ENCODE data around the gene CLSTN1. TPM values are rescaled to one million over a fixed set of nuclear protein-coding genes. Genes with fewer than 3 reads are reported as not detected.
"Not testable (repeated sequence)": the region's sequence is repeated elsewhere in the genome, so short reads cannot be mapped to it uniquely, and the experiment has no call there.

CLSTN1 gene
- total and polyA plus RNA-seq, 2 experiments from 2014 or later, result 56.8 to 67.8 TPM

- no peaks in the 10 kb centered on the region for H3K36me3 ChIP-seq (ENCODE audit: low read depth)
- in situ Hi-C loops (cut with MboI), result no loop called here
- H3K4me3 ChIP-seq, result no peak overlapping the region
- H3K4me2 ChIP-seq (ENCODE audit: unreplicated experiment), result no peak overlapping the region
- TF ChIP-seq EZH2 (IDR thresholded peaks at IDR 0.05; ENCODE audit: insufficient read depth, poor library complexity, severe bottlenecking) (no peak), EZH2phosphoT487 (IDR thresholded peaks at IDR 0.05; ENCODE audit: insufficient read depth, low read depth) (no peak)
- H3K9me3 ChIP-seq (ENCODE audit: low read depth), result no peaks in the 10 kb centered on the region
- H3K9ac ChIP-seq, result no peak overlapping the region
- DNase-seq, result no peak
- no peaks in the 10 kb centered on the region for H3K27me3 ChIP-seq (replicated peaks; ENCODE audit: insufficient read depth)
- peaks cover 10% of the 10 kb centered on the region; the same call in 1 of the 2 replicates for H4K20me1 ChIP-seq (ENCODE audit: insufficient read depth)
- H3K9me2 ChIP-seq (ENCODE audit: insufficient read depth), result no peaks in the 10 kb centered on the region
- H3K79me2 ChIP-seq (ENCODE audit: insufficient read depth), result peaks cover 98% of the 10 kb centered on the region
- H3F3A ChIP-seq (ENCODE audit: insufficient read depth), result no peaks in the 10 kb centered on the region
- WGBS, 2 experiments (ENCODE audit: low coverage in 1 of 2, low lambda C conversion rate in 2 of 2, missing lambda C conversion rate in 2 of 2), result 94 to 97% methylated on average over 6 of the region's 6 CpGs
- H2AFZ ChIP-seq, result no peak overlapping the region
- H3K4me1 ChIP-seq (ENCODE audit: insufficient read depth), result no peaks in the 10 kb centered on the region
- no peak overlapping the region for H3K27ac ChIP-seq
Measured at GRCh38 chr1:9811239-9811966, 12.4 kb downstream of the CLSTN1 start.

GRCh38 chr1:9809100-9809510 lies 14.7 kb downstream of the CLSTN1 start:
- peaks cover 98% of the 10 kb centered on the region for H3K79me2 ChIP-seq (ENCODE audit: insufficient read depth)
- H3K4me2 ChIP-seq (ENCODE audit: unreplicated experiment), result no peak overlapping the region
- H3K9me3 ChIP-seq (ENCODE audit: low read depth), result no peaks in the 10 kb centered on the region
- no peaks in the 10 kb centered on the region for H3K27me3 ChIP-seq (replicated peaks; ENCODE audit: insufficient read depth)
- TF ChIP-seq EZH2phosphoT487 (IDR thresholded peaks at IDR 0.05; ENCODE audit: insufficient read depth, low read depth) (no peak), EZH2 (IDR thresholded peaks at IDR 0.05; ENCODE audit: insufficient read depth, poor library complexity, severe bottlenecking) (no peak)
- H3K4me3 ChIP-seq, result no peak overlapping the region
- WGBS, 2 experiments (ENCODE audit: low coverage in 1 of 2, low lambda C conversion rate in 2 of 2, missing lambda C conversion rate in 2 of 2), result 92 to 94% methylated on average over 8 of the region's 8 CpGs
- no peaks in the 10 kb centered on the region for H3F3A ChIP-seq (ENCODE audit: insufficient read depth)
- H3K36me3 ChIP-seq (ENCODE audit: low read depth), result no peaks in the 10 kb centered on the region
- H3K4me1 ChIP-seq (ENCODE audit: insufficient read depth), result no peaks in the 10 kb centered on the region
- H2AFZ ChIP-seq, result no peak overlapping the region
- no peak overlapping the region for H3K27ac ChIP-seq
- H4K20me1 ChIP-seq (ENCODE audit: insufficient read depth), result peaks cover 7% of the 10 kb centered on the region; the same call in 1 of the 2 replicates
- no peak for DNase-seq
- in situ Hi-C loops (cut with MboI), result no loop called here
- H3K9ac ChIP-seq, result no peak overlapping the region
- no peaks in the 10 kb centered on the region for H3K9me2 ChIP-seq (ENCODE audit: insufficient read depth)

- Histone ChIP-seq H3K79me2 (ENCODE audit: insufficient read depth) (peaks cover 98% of the 10 kb centered on the region), H3F3A (ENCODE audit: insufficient read depth) (no peaks in the 10 kb centered on the region), H3K9me3 (ENCODE audit: low read depth) (no peaks in the 10 kb centered on the region), H3K27me3 (replicated peaks; ENCODE audit: insufficient read depth) (no peaks in the 10 kb centered on the region), H3K4me2 (ENCODE audit: unreplicated experiment) (no peak overlapping the region), H2AFZ (no peak overlapping the region), H3K9me2 (ENCODE audit: insufficient read depth) (no peaks in the 10 kb centered on the region), H3K9ac (no peak overlapping the region), H3K36me3 (ENCODE audit: low read depth) (no peaks in the 10 kb centered on the region), H3K4me3 (no peak overlapping the region), H4K20me1 (ENCODE audit: insufficient read depth) (peaks cover 7% of the 10 kb centered on the region; the same call in 1 of the 2 replicates), H3K27ac (no peak overlapping the region), H3K4me1 (ENCODE audit: insufficient read depth) (no peaks in the 10 kb centered on the region)
- 94% methylated on average over 8 of the region's 8 CpGs for WGBS, 2 experiments (ENCODE audit: low coverage in 1 of 2, low lambda C conversion rate in 2 of 2, missing lambda C conversion rate in 2 of 2)
- TF ChIP-seq EZH2 (IDR thresholded peaks at IDR 0.05; ENCODE audit: insufficient read depth, poor library complexity, severe bottlenecking) (no peak), EZH2phosphoT487 (IDR thresholded peaks at IDR 0.05; ENCODE audit: insufficient read depth, low read depth) (no peak)
- in situ Hi-C loops (cut with MboI), result no loop called here
- no peak for DNase-seq
Measured at GRCh38 chr1:9808459-9808858, 15.3 kb downstream of the CLSTN1 start.

- Histone ChIP-seq H3K27me3 (replicated peaks; ENCODE audit: insufficient read depth) (no peaks in the 10 kb centered on the region), H3F3A (ENCODE audit: insufficient read depth) (no peaks in the 10 kb centered on the region), H3K27ac (no peak overlapping the region), H3K9me3 (ENCODE audit: low read depth) (no peaks in the 10 kb centered on the region), H3K9me2 (ENCODE audit: insufficient read depth) (no peaks in the 10 kb centered on the region), H3K4me3 (no peak overlapping the region), H3K4me2 (ENCODE audit: unreplicated experiment) (no peak overlapping the region), H4K20me1 (ENCODE audit: insufficient read depth) (peaks cover 7% of the 10 kb centered on the region; the same call in 1 of the 2 replicates), H2AFZ (no peak overlapping the region), H3K9ac (no peak overlapping the region), H3K79me2 (ENCODE audit: insufficient read depth) (peaks cover 98% of the 10 kb centered on the region), H3K4me1 (ENCODE audit: insufficient read depth) (no peaks in the 10 kb centered on the region), H3K36me3 (ENCODE audit: low read depth) (no peaks in the 10 kb centered on the region)
- in situ Hi-C loops (cut with MboI), result no loop called here
- WGBS, 2 experiments (ENCODE audit: low coverage in 1 of 2, low lambda C conversion rate in 2 of 2, missing lambda C conversion rate in 2 of 2), result 85 to 91% methylated on average over 12 of the region's 12 CpGs
- DNase-seq, result no peak
- TF ChIP-seq EZH2 (IDR thresholded peaks at IDR 0.05; ENCODE audit: insufficient read depth, poor library complexity, severe bottlenecking) (no peak), EZH2phosphoT487 (IDR thresholded peaks at IDR 0.05; ENCODE audit: insufficient read depth, low read depth) (no peak)
Measured at GRCh38 chr1:9807541-9807940, 16.2 kb downstream of the CLSTN1 start.

GRCh38 chr1:9805972-9806371 lies 17.8 kb downstream of the CLSTN1 start:
- H3K79me2 ChIP-seq (ENCODE audit: insufficient read depth), result peaks cover 98% of the 10 kb centered on the region
- H3F3A ChIP-seq (ENCODE audit: insufficient read depth); H3K4me1 ChIP-seq (ENCODE audit: insufficient read depth); H3K36me3 ChIP-seq (ENCODE audit: low read depth); in situ Hi-C loops (cut with MboI); H4K20me1 ChIP-seq (ENCODE audit: insufficient read depth); H3K9me3 ChIP-seq (ENCODE audit: low read depth); H2AFZ ChIP-seq; DNase-seq; H3K4me2 ChIP-seq (ENCODE audit: unreplicated experiment); H3K4me3 ChIP-seq; H3K27ac ChIP-seq; H3K9me2 ChIP-seq (ENCODE audit: insufficient read depth); H3K9ac ChIP-seq; H3K27me3 ChIP-seq (replicated peaks; ENCODE audit: insufficient read depth): not testable (repeated sequence)
- 93 to 94% methylated on average over 5 of the region's 5 CpGs for WGBS, 2 experiments (ENCODE audit: low coverage in 1 of 2, low lambda C conversion rate in 2 of 2, missing lambda C conversion rate in 2 of 2)
